ENCODE data around the gene ZNF207. TPM values are rescaled to one million over a fixed set of nuclear protein-coding genes. Genes with fewer than 3 reads are reported as not detected.
A peak's percentile ranks its signal among the peaks of the same experiment; 100 is the strongest.

The ZNF207 gene
- 100 to 1,000 TPM; 104 to 800 (median 220) TPM for total RNA-seq
- polyA plus RNA-seq, result 10 to 100 TPM; 46.8 to 72.2 (median 47.7) TPM
- long read RNA-seq, donor 1, full-length matches to known transcripts, result 11 of 11 reads
- long read RNA-seq, donor 1, partial matches to known transcripts, result 0 of 11 reads
- long read RNA-seq, donor 1, other reads (novel, unspliced or antisense), result 0 of 11 reads
- long read RNA-seq, donor 2, full-length matches to known transcripts, result 22 of 28 reads
- long read RNA-seq, donor 2, partial matches to known transcripts, result 6 of 28 reads
- long read RNA-seq, donor 2, other reads (novel, unspliced or antisense), result 0 of 28 reads
- long read RNA-seq, donor 3, full-length matches to known transcripts, result 13 of 35 reads
- long read RNA-seq, donor 3, partial matches to known transcripts, result 22 of 35 reads
- long read RNA-seq, donor 3, other reads (novel, unspliced or antisense), result 0 of 35 reads
- long read RNA-seq, donor 4, full-length matches to known transcripts, result 2 of 2 reads
- long read RNA-seq, donor 4, partial matches to known transcripts, result 0 of 2 reads
- long read RNA-seq, donor 4, other reads (novel, unspliced or antisense), result 0 of 2 reads
- long read RNA-seq, donor 5, full-length matches to known transcripts, result 26 of 63 reads
- long read RNA-seq, donor 5, partial matches to known transcripts, result 37 of 63 reads
- long read RNA-seq, donor 5, other reads (novel, unspliced or antisense), result 0 of 63 reads
- long read RNA-seq, donor 6, full-length matches to known transcripts, result 45 of 94 reads
- long read RNA-seq, donor 6, partial matches to known transcripts, result 49 of 94 reads
- long read RNA-seq, donor 6, other reads (novel, unspliced or antisense), result 0 of 94 reads
- long read RNA-seq, donor 7, full-length matches to known transcripts, result 24 of 76 reads
- long read RNA-seq, donor 7, partial matches to known transcripts, result 52 of 76 reads
- long read RNA-seq, donor 7, other reads (novel, unspliced or antisense), result 0 of 76 reads
- long read RNA-seq, donor 8, full-length matches to known transcripts, result 37 of 66 reads
- long read RNA-seq, donor 8, partial matches to known transcripts, result 29 of 66 reads
- long read RNA-seq, donor 8, other reads (novel, unspliced or antisense), result 0 of 66 reads
- long read RNA-seq, donor 9, full-length matches to known transcripts, result 20 of 64 reads
- long read RNA-seq, donor 9, partial matches to known transcripts, result 44 of 64 reads
- long read RNA-seq, donor 9, other reads (novel, unspliced or antisense), result 0 of 64 reads
- long read RNA-seq, donor 10, full-length matches to known transcripts, result 10 of 10 reads
- long read RNA-seq, donor 10, partial matches to known transcripts, result 0 of 10 reads
- long read RNA-seq, donor 10, other reads (novel, unspliced or antisense), result 0 of 10 reads

GRCh38 chr17:32349854-32350665 is at the start of gene ZNF207:
ZNF207 (plus strand) TSS chr17:32350157; CDS start chr17:32350286, 129 bp downstream.
- 0 to 1% (median 0%) methylated on average over 47 of the region's 47 CpGs for WGBS, 5 donors
- DNase-seq, result peak; percentile 97 to 99
- TF ChIP-seq POLR2A (IDR thresholded peaks at IDR 0.05) (peak in 1 of 4 donors; percentile 40), CTCF (IDR thresholded peaks at IDR 0.05) (peak in 1 of 7 experiments; percentile 5), EP300 (IDR thresholded peaks at IDR 0.05) (no peak), POLR2AphosphoS5 (IDR thresholded peaks at IDR 0.05) (peak; percentile 95 to 99 (median 97))
- Histone ChIP-seq H3K36me3 (peaks cover 5 to 31% (median 30%) of the 10 kb centered on the region in 4 donors), H3K4me3 (peak within 1 kb of the TSS; percentile 63 to 89 (median 78)), H3K4me1 (peaks cover 35 to 51% (median 46%) of the 10 kb centered on the region in 4 donors), H3K9me3 (no peaks in the 10 kb centered on the region), H3K27ac (peak within 1 kb of the TSS; percentile 87 to 99 (median 96)), H3K27me3 (no peaks in the 10 kb centered on the region)
- intact Hi-C loops (cut with DNase I; ENCODE audit: low total_unique reads), result no loop called here

- H3K27ac ChIP-seq, result no peak overlapping the region
- no peaks in the 10 kb centered on the region for H3K36me3 ChIP-seq
- peaks cover 0 to 13% (median 5%) of the 10 kb centered on the region in 4 donors for H3K4me1 ChIP-seq
- no peaks in the 10 kb centered on the region for H3K27me3 ChIP-seq
- no peaks in the 10 kb centered on the region for H3K9me3 ChIP-seq
- 66 to 74% (median 71%) methylated on average over 4 of the region's 4 CpGs for WGBS, 5 donors
- TF ChIP-seq EP300 (IDR thresholded peaks at IDR 0.05) (no peak), POLR2AphosphoS5 (IDR thresholded peaks at IDR 0.05) (no peak), CTCF (IDR thresholded peaks at IDR 0.05) (no peak), POLR2A (IDR thresholded peaks at IDR 0.05) (no peak)
- DNase-seq, result no peak
- H3K4me3 ChIP-seq, result no peak overlapping the region
- intact Hi-C loops (cut with DNase I; ENCODE audit: low total_unique reads), result no loop called here
Measured at GRCh38 chr17:32302037-32302436, 47.9 kb upstream of the ZNF207 start.

- intact Hi-C loops (cut with DNase I; ENCODE audit: low total_unique reads), result no loop called here
- H3K27ac ChIP-seq, result no peak overlapping the region
- no peaks in the 10 kb centered on the region for H3K27me3 ChIP-seq
- H3K36me3 ChIP-seq, result no peaks in the 10 kb centered on the region
- WGBS, 5 donors, result 75 to 83% (median 79%) methylated on average over 10 of the region's 10 CpGs
- no peak for DNase-seq
- no peak overlapping the region for H3K4me3 ChIP-seq
- TF ChIP-seq CTCF (IDR thresholded peaks at IDR 0.05) (no peak), EP300 (IDR thresholded peaks at IDR 0.05) (no peak), POLR2A (IDR thresholded peaks at IDR 0.05) (no peak), POLR2AphosphoS5 (IDR thresholded peaks at IDR 0.05) (no peak)
- no peaks in the 10 kb centered on the region for H3K9me3 ChIP-seq
- H3K4me1 ChIP-seq, result peaks cover 0 to 13% (median 4%) of the 10 kb centered on the region in 4 donors
Measured at GRCh38 chr17:32302860-32303649, 46.9 kb upstream of the ZNF207 start.

Measured in stomach (tissue), 19 donors.